DND-41 (cell line): ENCODE data around the gene MAGI1.

Experiments
- ATAC-seq: fragments of 200-7000 bp; cut with Tn5 transposase; 3 replicates; pipeline ENCODE4 v1.9.1; 2021; ENCODE audit warnings: low read depth; ENCODE audit not compliant: insufficient read depth
- DNase-seq: peaks from one replicate; pipeline ENCODE4 v3.0.0-alpha.2; 2020
- H2AFZ ChIP-seq: 2 replicates; pipeline ENCODE4 v1.6.0; 2012; ENCODE audit warnings: low read depth, low read length
- H3K27ac ChIP-seq: 2 replicates; pipeline ENCODE4 v1.5.1; 2012; ENCODE audit warnings: low read length, inconsistent platforms
- H3K27me3 ChIP-seq: fragments of 200-600 bp; sonication (generic); 2 replicates; pipeline ENCODE4 v1.6.0; 2012; ENCODE audit warnings: low read length, mild to moderate bottlenecking, inconsistent platforms; ENCODE audit not compliant: insufficient read depth, poor library complexity
- H3K36me3 ChIP-seq: 2 replicates; pipeline ENCODE4 v1.5.1; 2012; ENCODE audit warnings: low read length, inconsistent platforms; ENCODE audit not compliant: insufficient read depth
- H3K4me1 ChIP-seq: 2 replicates; pipeline ENCODE4 v1.5.1; 2012; ENCODE audit warnings: mild to moderate bottlenecking, low read length; ENCODE audit not compliant: insufficient read depth
- H3K4me2 ChIP-seq: 2 replicates; pipeline ENCODE4 v1.6.0; 2012; ENCODE audit warnings: mild to moderate bottlenecking, moderate library complexity, low read length, inconsistent platforms; ENCODE audit not compliant: insufficient read depth
- H3K4me3 ChIP-seq, 2 experiments: fragments of 200-600 bp in 1 of 2; shearing (Covaris generic) in 1 of 2; 2 replicates each; pipeline ENCODE4 v1.5.1; 2012 to 2016; ENCODE audit warnings: inconsistent platforms in 2 of 2, low read length in 2 of 2, mild to moderate bottlenecking in 2 of 2, low read depth in 1 of 2, moderate library complexity in 1 of 2
- H3K79me2 ChIP-seq: 2 replicates; pipeline ENCODE4 v1.6.0; 2012; ENCODE audit warnings: low read length, inconsistent platforms; ENCODE audit not compliant: insufficient read depth
- H3K9ac ChIP-seq: 2 replicates; pipeline ENCODE4 v1.6.0; 2012; ENCODE audit warnings: low read depth, mild to moderate bottlenecking, inconsistent platforms, low read length, moderate library complexity
- H3K9me3 ChIP-seq: 2 replicates; pipeline ENCODE4 v1.5.1; 2012; ENCODE audit warnings: low read length, moderate library complexity, mild to moderate bottlenecking, inconsistent platforms; ENCODE audit not compliant: insufficient read depth, severe bottlenecking
- H4K20me1 ChIP-seq: 2 replicates; pipeline ENCODE4 v1.6.0; 2012; ENCODE audit warnings: low read length; ENCODE audit not compliant: insufficient read depth
- CTCF ChIP-seq: IDR thresholded peaks from 2 replicates; pipeline ENCODE4 v1.5.1; 2012; ENCODE audit warnings: borderline replicate concordance, low read length, moderate library complexity, mild to moderate bottlenecking; ENCODE audit not compliant: poor library complexity, severe bottlenecking; ENCODE audit errors: extremely low read depth
- EZH2 ChIP-seq: IDR thresholded peaks from 3 replicates; pipeline ENCODE4 v1.6.1; 2012; ENCODE audit warnings: borderline replicate concordance, low read depth, mild to moderate bottlenecking, moderate library complexity, low read length, inconsistent platforms; ENCODE audit not compliant: severe bottlenecking

The MAGI1 gene

GRCh38 chr3:65604863-65605526 is 433.7 kb downstream of the MAGI1 start:
- ATAC-seq (no peak), DNase-seq (no peak)
- Histone ChIP-seq H3K36me3 (no peaks in the 10 kb centered on the region), H2AFZ (no peak overlapping the region), H4K20me1 (no peaks in the 10 kb centered on the region), H3K27ac (no peak overlapping the region), H3K4me2 (no peak overlapping the region), H3K9me3 (no peaks in the 10 kb centered on the region), H3K79me2 (no peaks in the 10 kb centered on the region), H3K9ac (no peak overlapping the region), H3K27me3 (no peaks in the 10 kb centered on the region), H3K4me1 (no peaks in the 10 kb centered on the region), H3K4me3 (no peak overlapping the region)
- TF ChIP-seq CTCF = no peak
- no peak for TF ChIP-seq EZH2

GRCh38 chr3:65603631-65604030 is 435.1 kb downstream of the MAGI1 start:
- no peak overlapping the region for H2AFZ ChIP-seq

GRCh38 chr3:65600888-65601287 is 437.8 kb downstream of the MAGI1 start:
- ATAC-seq (no peak), DNase-seq (no peak)
- Histone ChIP-seq H3K79me2 (no peaks in the 10 kb centered on the region), H3K9me3 (no peaks in the 10 kb centered on the region), H3K9ac (no peak overlapping the region), H3K36me3 (no peaks in the 10 kb centered on the region), H3K27me3 (no peaks in the 10 kb centered on the region), H2AFZ (no peak overlapping the region), H3K27ac (no peak overlapping the region), H3K4me3 (no peak overlapping the region), H3K4me1 (no peaks in the 10 kb centered on the region), H3K4me2 (no peak overlapping the region), H4K20me1 (no peaks in the 10 kb centered on the region)
- no peak for TF ChIP-seq CTCF
- TF ChIP-seq EZH2 = no peak

More at GRCh38 chr3:65603631-65604030, 435.1 kb downstream of the MAGI1 start:
- no peaks in the 10 kb centered on the region for H3K4me1 ChIP-seq
- no peak overlapping the region for H3K9ac ChIP-seq
- H3K27me3 ChIP-seq = no peaks in the 10 kb centered on the region
- H3K9me3 ChIP-seq = no peaks in the 10 kb centered on the region
- DNase-seq (no peak), ATAC-seq (no peak)
- H4K20me1 ChIP-seq = no peaks in the 10 kb centered on the region
- H3K36me3 ChIP-seq = no peaks in the 10 kb centered on the region
- no peak overlapping the region for H3K27ac ChIP-seq
- TF ChIP-seq EZH2 = no peak
- no peak for TF ChIP-seq CTCF
- no peaks in the 10 kb centered on the region for H3K79me2 ChIP-seq
- H3K4me2 ChIP-seq = no peak overlapping the region
- no peak overlapping the region for H3K4me3 ChIP-seq

- DNase-seq = no peak
- H4K20me1 ChIP-seq = no peaks in the 10 kb centered on the region
- H3K27ac ChIP-seq = no peak overlapping the region
- TF ChIP-seq CTCF (no peak), EZH2 (no peak)
- H3K4me1 ChIP-seq = no peaks in the 10 kb centered on the region
- no peak overlapping the region for H2AFZ ChIP-seq
- H3K9me3 ChIP-seq = no peaks in the 10 kb centered on the region
- no peak overlapping the region for H3K4me3 ChIP-seq
- ATAC-seq = no peak
- H3K36me3 ChIP-seq = no peaks in the 10 kb centered on the region
- H3K79me2 ChIP-seq = no peaks in the 10 kb centered on the region
- no peak overlapping the region for H3K4me2 ChIP-seq
- no peaks in the 10 kb centered on the region for H3K27me3 ChIP-seq
- H3K9ac ChIP-seq = no peak overlapping the region
Measured at GRCh38 chr3:65597952-65598413, 440.7 kb downstream of the MAGI1 start.
